ENCODE measurements around the gene HDAC9.

- TF ChIP-seq EZH2 (conservative IDR thresholded peaks at IDR 0.05; ENCODE audit: low read depth, low read length) (no peak), PRMT3 (CRISPR knock-in tag; IDR thresholded peaks at IDR 0.05; ENCODE audit: borderline replicate concordance, low read depth) (no peak), SP4 (CRISPR knock-in tag; IDR thresholded peaks at IDR 0.05) (no peak)
- TF ChIP-seq, protein P1, sequence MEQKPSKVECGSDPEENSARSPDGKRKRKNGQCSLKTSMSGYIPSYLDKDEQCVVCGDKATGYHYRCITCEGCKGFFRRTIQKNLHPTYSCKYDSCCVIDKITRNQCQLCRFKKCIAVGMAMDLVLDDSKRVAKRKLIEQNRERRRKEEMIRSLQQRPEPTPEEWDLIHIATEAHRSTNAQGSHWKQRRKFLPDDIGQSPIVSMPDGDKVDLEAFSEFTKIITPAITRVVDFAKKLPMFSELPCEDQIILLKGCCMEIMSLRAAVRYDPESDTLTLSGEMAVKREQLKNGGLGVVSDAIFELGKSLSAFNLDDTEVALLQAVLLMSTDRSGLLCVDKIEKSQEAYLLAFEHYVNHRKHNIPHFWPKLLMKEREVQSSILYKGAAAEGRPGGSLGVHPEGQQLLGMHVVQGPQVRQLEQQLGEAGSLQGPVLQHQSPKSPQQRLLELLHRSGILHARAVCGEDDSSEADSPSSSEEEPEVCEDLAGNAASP (CRISPR knock-in tag; IDR thresholded peaks at IDR 0.05; ENCODE audit: borderline replicate concordance): no peak
Measured at GRCh38 chr7:18675579-18675978, 180.0 kb downstream of the HDAC9 start.
